ENCODE results near the gene MTHFD1L.

DNA sequence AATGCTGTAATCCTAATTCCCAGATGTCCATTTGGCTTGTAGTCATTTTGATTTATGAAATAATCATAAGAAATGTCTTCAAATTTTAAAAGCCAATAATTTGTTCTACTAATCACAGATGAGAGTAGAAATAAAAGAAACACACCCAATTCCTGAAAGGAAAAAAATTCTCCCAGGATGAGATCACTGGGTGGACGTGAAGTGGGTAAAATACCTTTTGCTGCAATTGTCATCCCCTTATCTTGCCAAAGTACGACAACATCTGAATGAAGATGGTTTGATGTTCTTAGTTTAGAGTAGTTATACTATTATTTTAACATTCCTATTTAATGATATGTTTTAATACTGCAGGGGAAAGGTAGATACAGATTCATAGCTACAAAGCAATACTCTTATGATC, 33.7 kb downstream of the MTHFD1L start:
- TF ChIP-seq, protein P1, sequence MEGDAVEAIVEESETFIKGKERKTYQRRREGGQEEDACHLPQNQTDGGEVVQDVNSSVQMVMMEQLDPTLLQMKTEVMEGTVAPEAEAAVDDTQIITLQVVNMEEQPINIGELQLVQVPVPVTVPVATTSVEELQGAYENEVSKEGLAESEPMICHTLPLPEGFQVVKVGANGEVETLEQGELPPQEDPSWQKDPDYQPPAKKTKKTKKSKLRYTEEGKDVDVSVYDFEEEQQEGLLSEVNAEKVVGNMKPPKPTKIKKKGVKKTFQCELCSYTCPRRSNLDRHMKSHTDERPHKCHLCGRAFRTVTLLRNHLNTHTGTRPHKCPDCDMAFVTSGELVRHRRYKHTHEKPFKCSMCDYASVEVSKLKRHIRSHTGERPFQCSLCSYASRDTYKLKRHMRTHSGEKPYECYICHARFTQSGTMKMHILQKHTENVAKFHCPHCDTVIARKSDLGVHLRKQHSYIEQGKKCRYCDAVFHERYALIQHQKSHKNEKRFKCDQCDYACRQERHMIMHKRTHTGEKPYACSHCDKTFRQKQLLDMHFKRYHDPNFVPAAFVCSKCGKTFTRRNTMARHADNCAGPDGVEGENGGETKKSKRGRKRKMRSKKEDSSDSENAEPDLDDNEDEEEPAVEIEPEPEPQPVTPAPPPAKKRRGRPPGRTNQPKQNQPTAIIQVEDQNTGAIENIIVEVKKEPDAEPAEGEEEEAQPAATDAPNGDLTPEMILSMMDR (IDR thresholded peaks at IDR 0.05): no peak
- TF ChIP-seq POLR2AphosphoS5 (IDR thresholded peaks at IDR 0.05) (no peak), POLR2A (IDR thresholded peaks at IDR 0.05) (no peak), EP300 (IDR thresholded peaks at IDR 0.05) (no peak)
